ENCODE measurements around the gene MIA. TPM values are rescaled to one million over a fixed set of nuclear protein-coding genes. Genes with fewer than 3 reads are reported as not detected.

MIA gene
- total and polyA plus RNA-seq, 9 of the 15 experiments (the other 6 are each of a cell fraction or from before 2014, with no cell fraction given) = 0.21 TPM; not detected in 8

DNA sequence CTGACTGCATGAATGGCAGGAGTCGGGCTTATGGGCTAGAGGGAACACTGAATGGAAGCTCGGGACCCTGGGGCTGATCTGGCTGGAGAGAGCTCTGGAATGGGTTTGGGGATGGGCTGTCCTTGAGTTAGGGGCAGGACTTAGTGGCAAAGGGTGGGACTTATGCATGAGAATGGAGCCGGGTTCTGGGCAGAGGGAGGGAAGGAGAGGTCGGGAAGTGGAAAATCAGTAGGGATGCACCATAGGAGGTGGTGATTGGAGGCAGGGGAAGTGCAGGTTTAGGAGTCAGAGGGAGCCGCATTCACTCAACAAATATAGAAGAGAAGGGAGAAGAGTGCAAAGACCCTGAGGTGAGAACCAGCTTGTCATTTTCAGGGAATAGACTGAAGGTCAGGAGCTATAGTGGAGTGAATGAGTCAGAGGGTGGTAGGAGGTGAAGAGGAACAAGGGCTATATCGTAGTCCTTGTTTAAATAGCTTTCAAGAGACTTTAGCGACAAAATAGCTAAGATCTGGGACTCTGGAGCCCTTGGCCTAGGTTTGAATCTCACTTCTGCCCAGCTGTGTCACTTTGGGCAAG is 3.5 kb downstream of the MIA start (continued):
- TF ChIP-seq GATAD2B (IDR thresholded peaks at IDR 0.05; ENCODE audit: borderline replicate concordance) = no peak
- TF ChIP-seq ZBTB33 (CRISPR knock-in tag; IDR thresholded peaks at IDR 0.05) = no peak
- TF ChIP-seq, protein P1, sequence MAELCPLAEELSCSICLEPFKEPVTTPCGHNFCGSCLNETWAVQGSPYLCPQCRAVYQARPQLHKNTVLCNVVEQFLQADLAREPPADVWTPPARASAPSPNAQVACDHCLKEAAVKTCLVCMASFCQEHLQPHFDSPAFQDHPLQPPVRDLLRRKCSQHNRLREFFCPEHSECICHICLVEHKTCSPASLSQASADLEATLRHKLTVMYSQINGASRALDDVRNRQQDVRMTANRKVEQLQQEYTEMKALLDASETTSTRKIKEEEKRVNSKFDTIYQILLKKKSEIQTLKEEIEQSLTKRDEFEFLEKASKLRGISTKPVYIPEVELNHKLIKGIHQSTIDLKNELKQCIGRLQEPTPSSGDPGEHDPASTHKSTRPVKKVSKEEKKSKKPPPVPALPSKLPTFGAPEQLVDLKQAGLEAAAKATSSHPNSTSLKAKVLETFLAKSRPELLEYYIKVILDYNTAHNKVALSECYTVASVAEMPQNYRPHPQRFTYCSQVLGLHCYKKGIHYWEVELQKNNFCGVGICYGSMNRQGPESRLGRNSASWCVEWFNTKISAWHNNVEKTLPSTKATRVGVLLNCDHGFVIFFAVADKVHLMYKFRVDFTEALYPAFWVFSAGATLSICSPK (IDR thresholded peaks at IDR 0.05; ENCODE audit: borderline replicate concordance) = 0 out of 2 replicates have a peak, but pooled peaks have one; percentile 58
- TF ChIP-seq ETV1 (tag; conservative IDR thresholded peaks at IDR 0.05; ENCODE audit: low read depth) = no peak
- peak; percentile 62 for TF ChIP-seq FOSL1 (tag; conservative IDR thresholded peaks at IDR 0.05)
- TF ChIP-seq LEF1 (IDR thresholded peaks at IDR 0.05) = 0 out of 2 replicates have a peak, but pooled peaks have one; percentile 19
- no peak for TF ChIP-seq RBM34 (IDR thresholded peaks at IDR 0.05; ENCODE audit: borderline replicate concordance, insufficient read depth, low read length)
- TF ChIP-seq NFE2 (IDR thresholded peaks at IDR 0.05; ENCODE audit: low read depth) = no peak
- no peak for TF ChIP-seq SREBF2 (CRISPR knock-in tag; IDR thresholded peaks at IDR 0.05)
- TF ChIP-seq, protein P2, sequence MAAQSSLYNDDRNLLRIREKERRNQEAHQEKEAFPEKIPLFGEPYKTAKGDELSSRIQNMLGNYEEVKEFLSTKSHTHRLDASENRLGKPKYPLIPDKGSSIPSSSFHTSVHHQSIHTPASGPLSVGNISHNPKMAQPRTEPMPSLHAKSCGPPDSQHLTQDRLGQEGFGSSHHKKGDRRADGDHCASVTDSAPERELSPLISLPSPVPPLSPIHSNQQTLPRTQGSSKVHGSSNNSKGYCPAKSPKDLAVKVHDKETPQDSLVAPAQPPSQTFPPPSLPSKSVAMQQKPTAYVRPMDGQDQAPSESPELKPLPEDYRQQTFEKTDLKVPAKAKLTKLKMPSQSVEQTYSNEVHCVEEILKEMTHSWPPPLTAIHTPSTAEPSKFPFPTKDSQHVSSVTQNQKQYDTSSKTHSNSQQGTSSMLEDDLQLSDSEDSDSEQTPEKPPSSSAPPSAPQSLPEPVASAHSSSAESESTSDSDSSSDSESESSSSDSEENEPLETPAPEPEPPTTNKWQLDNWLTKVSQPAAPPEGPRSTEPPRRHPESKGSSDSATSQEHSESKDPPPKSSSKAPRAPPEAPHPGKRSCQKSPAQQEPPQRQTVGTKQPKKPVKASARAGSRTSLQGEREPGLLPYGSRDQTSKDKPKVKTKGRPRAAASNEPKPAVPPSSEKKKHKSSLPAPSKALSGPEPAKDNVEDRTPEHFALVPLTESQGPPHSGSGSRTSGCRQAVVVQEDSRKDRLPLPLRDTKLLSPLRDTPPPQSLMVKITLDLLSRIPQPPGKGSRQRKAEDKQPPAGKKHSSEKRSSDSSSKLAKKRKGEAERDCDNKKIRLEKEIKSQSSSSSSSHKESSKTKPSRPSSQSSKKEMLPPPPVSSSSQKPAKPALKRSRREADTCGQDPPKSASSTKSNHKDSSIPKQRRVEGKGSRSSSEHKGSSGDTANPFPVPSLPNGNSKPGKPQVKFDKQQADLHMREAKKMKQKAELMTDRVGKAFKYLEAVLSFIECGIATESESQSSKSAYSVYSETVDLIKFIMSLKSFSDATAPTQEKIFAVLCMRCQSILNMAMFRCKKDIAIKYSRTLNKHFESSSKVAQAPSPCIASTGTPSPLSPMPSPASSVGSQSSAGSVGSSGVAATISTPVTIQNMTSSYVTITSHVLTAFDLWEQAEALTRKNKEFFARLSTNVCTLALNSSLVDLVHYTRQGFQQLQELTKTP (IDR thresholded peaks at IDR 0.05; ENCODE audit: low read depth in 1 of 2, partially characterized antibody in 2 of 2) = peak in 1 of 2 experiments; percentile 55
- no peak for TF ChIP-seq HCFC1 (IDR thresholded peaks at IDR 0.05; ENCODE audit: low read depth, low read length)
- no peak for TF ChIP-seq PHF20 (IDR thresholded peaks at IDR 0.05; ENCODE audit: partially characterized antibody)
- peak; percentile 57; the same call in 1 of the 2 replicates for TF ChIP-seq JUND (IDR thresholded peaks at IDR 0.05; ENCODE audit: borderline replicate concordance, low read depth, low read length)
- peak; percentile 20; the same call in 1 of the 3 replicates for TF ChIP-seq JUND (tag; IDR thresholded peaks at IDR 0.05; ENCODE audit: borderline replicate concordance, low read depth, low read length)
- no peak for TF ChIP-seq TAF7 (tag; IDR thresholded peaks at IDR 0.05)
- TF ChIP-seq DPF2 (IDR thresholded peaks at IDR 0.05) = 0 out of 2 replicates have a peak, but pooled peaks have one; percentile 43
- TF ChIP-seq KDM1A (IDR thresholded peaks at IDR 0.05) = no peak; a peak in 1 of 4 replicates
- no peak for TF ChIP-seq HMG20B (CRISPR knock-in tag; IDR thresholded peaks at IDR 0.05)
- 0 out of 2 replicates have a peak, but pooled peaks have one; percentile 13 for TF ChIP-seq LCOR (CRISPR knock-in tag; IDR thresholded peaks at IDR 0.05)
- no peak for TF ChIP-seq CHD4 (IDR thresholded peaks at IDR 0.05; ENCODE audit: insufficient read depth, insufficient replicate concordance, low read depth, low read length, poor library complexity, severe bottlenecking)
- TF ChIP-seq BRD9 (IDR thresholded peaks at IDR 0.05; ENCODE audit: low read depth, partially characterized antibody) = no peak
- TF ChIP-seq SMARCE1 (IDR thresholded peaks at IDR 0.05) = 0 out of 2 replicates have a peak, but pooled peaks have one; percentile 62

Measured in K562 (cell line).